Smooth muscle cell of the coronary artery (primary cell): Measurements from ENCODE around the gene UBA7. TPM values are rescaled to one million over a fixed set of nuclear protein-coding genes. Genes with fewer than 3 reads are reported as not detected.

ENCODE experiments used
- total RNA-seq: library from RNA; depleted of rRNA; stranded (reverse); fragments of >200 nt; gene quantifications from 2 replicates; pipeline ENCODE4 v1.2.3, GENCODE V29; 2014; ENCODE audit warnings: low replicate concordance

Gene UBA7, protein sequence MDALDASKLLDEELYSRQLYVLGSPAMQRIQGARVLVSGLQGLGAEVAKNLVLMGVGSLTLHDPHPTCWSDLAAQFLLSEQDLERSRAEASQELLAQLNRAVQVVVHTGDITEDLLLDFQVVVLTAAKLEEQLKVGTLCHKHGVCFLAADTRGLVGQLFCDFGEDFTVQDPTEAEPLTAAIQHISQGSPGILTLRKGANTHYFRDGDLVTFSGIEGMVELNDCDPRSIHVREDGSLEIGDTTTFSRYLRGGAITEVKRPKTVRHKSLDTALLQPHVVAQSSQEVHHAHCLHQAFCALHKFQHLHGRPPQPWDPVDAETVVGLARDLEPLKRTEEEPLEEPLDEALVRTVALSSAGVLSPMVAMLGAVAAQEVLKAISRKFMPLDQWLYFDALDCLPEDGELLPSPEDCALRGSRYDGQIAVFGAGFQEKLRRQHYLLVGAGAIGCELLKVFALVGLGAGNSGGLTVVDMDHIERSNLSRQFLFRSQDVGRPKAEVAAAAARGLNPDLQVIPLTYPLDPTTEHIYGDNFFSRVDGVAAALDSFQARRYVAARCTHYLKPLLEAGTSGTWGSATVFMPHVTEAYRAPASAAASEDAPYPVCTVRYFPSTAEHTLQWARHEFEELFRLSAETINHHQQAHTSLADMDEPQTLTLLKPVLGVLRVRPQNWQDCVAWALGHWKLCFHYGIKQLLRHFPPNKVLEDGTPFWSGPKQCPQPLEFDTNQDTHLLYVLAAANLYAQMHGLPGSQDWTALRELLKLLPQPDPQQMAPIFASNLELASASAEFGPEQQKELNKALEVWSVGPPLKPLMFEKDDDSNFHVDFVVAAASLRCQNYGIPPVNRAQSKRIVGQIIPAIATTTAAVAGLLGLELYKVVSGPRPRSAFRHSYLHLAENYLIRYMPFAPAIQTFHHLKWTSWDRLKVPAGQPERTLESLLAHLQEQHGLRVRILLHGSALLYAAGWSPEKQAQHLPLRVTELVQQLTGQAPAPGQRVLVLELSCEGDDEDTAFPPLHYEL
- 32.1 and 69.6 TPM in 2 replicates for total RNA-seq

DNA sequence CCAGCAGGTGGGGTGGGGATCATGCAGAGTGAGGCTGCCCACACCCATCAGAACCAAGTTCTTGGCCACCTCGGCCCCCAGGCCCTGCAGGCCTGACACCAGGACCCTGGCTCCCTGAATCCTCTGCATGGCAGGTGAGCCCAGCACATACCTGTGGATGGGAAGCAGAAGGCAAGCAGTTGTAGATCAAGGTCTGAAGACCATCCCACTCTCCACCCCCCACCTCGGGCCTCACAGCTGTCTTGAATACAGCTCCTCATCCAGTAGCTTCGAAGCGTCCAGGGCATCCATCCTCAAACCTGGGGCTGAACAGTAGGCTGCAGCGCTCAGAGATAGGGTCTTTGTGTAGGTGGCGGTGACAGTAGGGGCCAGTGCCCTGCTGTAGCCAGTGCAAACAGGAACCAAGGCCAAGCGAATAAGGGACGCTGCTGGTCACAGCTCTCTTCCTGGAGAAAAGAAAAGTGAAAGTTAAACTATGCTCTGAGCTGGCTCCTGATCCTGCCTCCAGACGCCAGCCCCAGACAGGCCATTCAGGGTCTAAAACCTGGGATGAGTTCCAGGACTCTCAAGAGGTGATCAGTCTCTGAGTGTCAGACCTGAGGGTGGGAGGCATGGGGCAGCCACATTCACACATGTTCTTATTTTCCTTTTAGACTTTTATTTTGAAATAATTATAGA, at the start of gene UBA7:
UBA7 (minus strand) TSS at position 457 of the 678 bp plus-strand sequence; CDS start at position 291, 166 bp downstream.

DNA sequence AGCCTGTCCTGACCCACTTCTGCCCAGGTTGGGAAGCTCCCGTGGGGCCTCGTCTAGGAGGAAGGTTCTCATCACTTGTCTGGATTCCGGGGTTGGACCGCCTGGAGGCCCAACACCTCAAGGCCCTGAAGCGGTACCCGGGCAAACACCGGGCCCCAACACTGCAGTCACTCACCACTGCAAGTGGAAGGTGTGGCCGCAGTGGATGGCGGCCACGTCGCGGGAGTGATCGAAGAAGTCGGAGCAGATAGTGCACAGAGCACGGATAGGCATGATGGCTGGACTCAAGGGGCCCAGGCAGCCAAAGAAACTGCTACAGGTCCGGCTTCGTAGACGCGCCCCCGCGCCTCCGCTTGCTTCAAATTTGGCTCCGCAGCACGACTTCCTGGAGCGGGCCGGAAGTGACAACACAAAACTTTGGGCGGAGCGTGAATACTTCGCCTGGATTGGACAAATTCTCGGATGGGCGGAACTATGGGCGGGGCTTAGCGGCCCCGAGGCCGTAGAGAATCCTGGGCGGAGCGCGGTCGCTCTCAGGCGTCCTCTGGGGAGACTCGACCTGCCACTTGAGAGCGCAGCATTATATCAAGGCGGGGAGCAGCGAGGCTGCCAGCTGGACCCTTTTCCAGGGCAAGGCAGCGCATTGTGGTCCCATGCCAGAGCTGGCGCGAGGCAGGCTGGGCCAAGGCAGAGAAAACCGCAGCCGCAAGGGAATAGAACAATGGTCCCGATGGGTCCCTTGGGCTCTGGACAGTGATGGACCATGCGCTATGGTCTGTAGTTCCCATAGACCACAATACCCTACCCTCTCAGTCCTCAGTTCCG, 42.6 kb upstream of the UBA7 start, which contains the start of gene TRAIP:
TRAIP (minus strand) TSS at position 384 of the 825 bp plus-strand sequence; CDS start at position 273, 111 bp downstream.

DNA sequence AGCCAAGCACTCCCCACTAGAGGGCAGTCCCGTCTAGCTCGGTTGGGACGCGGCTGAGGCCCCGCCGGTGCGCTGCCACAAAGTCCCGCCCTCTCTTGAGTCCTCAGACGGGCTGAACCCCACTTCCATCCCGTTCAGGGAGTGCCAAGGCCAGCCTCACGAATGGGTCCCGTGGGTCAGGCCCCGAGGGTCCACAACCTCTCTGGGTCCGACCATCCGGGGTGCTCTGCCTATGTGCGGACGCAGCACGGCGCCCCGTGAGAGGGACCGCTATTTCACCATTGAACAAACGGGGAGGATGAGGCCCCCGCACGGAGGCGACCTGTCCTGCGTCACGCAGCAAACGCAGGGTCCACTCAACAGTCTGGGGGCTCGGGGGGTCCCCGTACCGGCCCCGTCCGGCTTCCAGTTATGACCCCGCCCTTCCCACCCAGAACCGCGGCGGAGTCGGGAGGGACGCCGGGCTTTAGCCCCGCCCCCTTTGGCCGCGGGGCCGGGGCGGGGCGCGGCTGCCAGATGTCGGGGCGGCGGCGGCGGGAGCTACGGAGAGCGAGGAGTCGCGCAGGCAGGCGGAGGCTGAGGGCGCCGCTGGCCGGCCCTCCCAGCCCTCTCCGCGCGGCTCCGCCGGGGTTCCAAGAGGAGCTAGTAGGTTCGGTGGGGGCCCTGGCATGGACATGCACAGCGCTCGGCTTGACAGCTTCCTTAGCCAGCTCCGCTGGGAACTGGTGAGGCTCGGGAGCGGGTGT, 10.9 kb downstream of the UBA7 start, which contains the start of gene INKA1:
INKA1 (plus strand) TSS at position 543 of the 746 bp plus-strand sequence; CDS start at position 675, 132 bp downstream.

DNA sequence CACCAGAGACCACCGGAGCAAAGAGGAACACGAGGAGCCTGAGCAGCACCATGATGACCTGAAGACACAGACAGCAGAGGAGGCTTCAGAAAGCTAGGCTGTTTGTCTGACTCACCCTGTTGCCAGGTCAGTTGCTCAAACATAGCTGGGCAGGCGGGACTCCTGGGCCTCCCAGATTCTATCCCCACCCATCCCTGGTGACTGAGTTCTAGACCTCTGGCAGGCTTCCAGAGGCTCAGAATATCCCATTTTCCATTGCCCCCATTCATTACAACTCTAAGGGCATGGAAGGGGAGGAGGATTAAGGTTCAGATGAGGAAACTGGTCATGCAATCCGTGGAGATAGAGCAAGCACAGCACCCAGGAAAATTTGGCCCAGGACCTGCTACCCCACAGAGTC, 14.0 kb downstream of the UBA7 start, which contains the start of gene CDHR4:
CDHR4 (minus strand) TSS at position 113 of the 400 bp plus-strand sequence; CDS start at position 52, 61 bp downstream.

DNA sequence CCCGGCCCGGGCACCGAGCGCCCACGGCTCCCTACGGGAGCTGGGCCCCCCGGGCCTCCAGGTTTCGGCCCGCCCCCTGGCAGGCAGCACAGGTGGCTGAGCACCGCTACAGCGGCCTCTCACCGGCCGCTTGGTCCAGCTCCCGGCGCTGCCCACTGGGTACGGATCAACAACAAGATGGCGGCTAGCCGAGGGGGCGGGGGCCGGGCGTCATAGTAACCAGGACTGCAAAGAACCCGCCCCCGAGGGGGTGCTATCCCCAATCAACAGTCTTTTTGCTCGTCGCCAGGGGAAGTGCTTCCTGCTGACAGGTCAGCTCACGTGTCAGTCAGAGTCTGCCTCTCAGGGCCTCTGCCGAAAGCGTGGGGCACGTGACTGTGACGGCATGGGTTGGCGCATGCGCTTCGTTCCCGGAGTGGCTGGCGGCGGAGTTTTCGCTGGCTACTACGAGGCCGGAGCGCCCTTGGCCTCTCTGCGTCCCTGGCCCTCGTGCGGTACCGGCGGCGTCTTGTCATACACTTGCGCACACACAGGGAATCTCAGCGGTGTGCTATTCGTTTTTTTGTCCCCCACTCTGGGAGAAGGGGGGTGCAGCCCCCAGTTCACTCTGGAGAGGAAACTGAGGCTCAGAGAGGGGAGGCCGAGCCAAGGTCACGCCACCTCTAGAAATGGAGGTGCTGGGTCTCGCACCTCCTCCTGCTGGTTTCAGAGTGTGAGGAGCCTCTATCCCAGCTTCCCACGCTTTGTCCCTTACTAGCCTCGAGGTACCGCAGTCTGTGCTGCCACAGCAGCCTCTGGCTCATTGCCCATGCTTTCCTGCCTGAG, 27.2 kb downstream of the UBA7 start, which contains the start of gene IP6K1:
IP6K1 (minus strand) TSS at position 186 of the 825 bp plus-strand sequence. CDS start 38,502 bp downstream, outside the sequence.

Other genes with a start within 250 kb of the UBA7 start
- gene APEH, start 139.6 kb downstream of the UBA7 start, total RNA-seq: 101 and 149 TPM in 2 replicates
- 2.3 and 5.3 TPM in 2 replicates for gene MST1, start 124.5 kb downstream of the UBA7 start, total RNA-seq
- gene RNF123, start 124.4 kb downstream of the UBA7 start, total RNA-seq: 20.0 and 22.1 TPM in 2 replicates
- gene AMIGO3, start 94.3 kb downstream of the UBA7 start, total RNA-seq: 0.59 TPM in 1 of 2 replicates, not detected in the other
- gene GMPPB, start 90.0 kb downstream of the UBA7 start, total RNA-seq: 39.3 and 42.8 TPM in 2 replicates
- gene IP6K1, start 27.4 kb downstream of the UBA7 start, total RNA-seq: 31.0 and 69.0 TPM in 2 replicates
- 1.3 TPM in 1 of 2 replicates, not detected in the other for gene CDHR4, start 14.1 kb downstream of the UBA7 start, total RNA-seq
- 5.7 and 10.2 TPM in 2 replicates for gene INKA1, start 10.7 kb downstream of the UBA7 start, total RNA-seq
- gene TRAIP, start 42.6 kb upstream of the UBA7 start, total RNA-seq: 2.0 and 2.8 TPM in 2 replicates
- gene CAMKV, start 56.0 kb upstream of the UBA7 start, total RNA-seq: not detected in 2 replicates
- 0.35 and 0.45 TPM in 2 replicates for gene MST1R, start 89.9 kb upstream of the UBA7 start, total RNA-seq
- 5.7 and 8.8 TPM in 2 replicates for gene MON1A, start 115.9 kb upstream of the UBA7 start, total RNA-seq
- 30.9 and 35.8 TPM in 2 replicates for gene RBM6, start 126.2 kb upstream of the UBA7 start, total RNA-seq